Measurements from ENCODE around the gene EYA4. TPM values are rescaled to one million over a fixed set of nuclear protein-coding genes. Genes with fewer than 3 reads are reported as not detected.

Gene EYA4
- total RNA-seq, 1 experiment from 2014 or later, result not detected

- TF ChIP-seq CTCF (IDR thresholded peaks at IDR 0.05), result no peak
Measured at GRCh38 chr6:133223452-133224029, 17.6 kb upstream of the EYA4 start.

GRCh38 chr6:133225560-133225959 lies 15.6 kb upstream of the EYA4 start:
- no peak overlapping the region for H3K4me3 ChIP-seq (ENCODE audit: low read depth in 2 of 2, low read length in 2 of 2)
- ChIA-PET CTCF (no interaction called here), POLR2A (interaction anchor here (0.7 kb wide), 1 partner anchor 8 kb away, joined by 3 read pairs; no protein-coding TSS in a partner anchor)
- ATAC-seq (no peak), DNase-seq (ENCODE audit: low read depth, low spot score) (no peak)
- H3K9me3 ChIP-seq (ENCODE audit: control insufficient read depth, insufficient read depth, low read depth, low read length), result no peaks in the 10 kb centered on the region
- no peaks in the 10 kb centered on the region for H3K36me3 ChIP-seq (ENCODE audit: control insufficient read depth, insufficient read depth, low read length)
- intact Hi-C loops (cut with micrococcal nuclease; ENCODE audit: unreplicated experiment), result no loop called here
- no peak for TF ChIP-seq SIN3A (IDR thresholded peaks at IDR 0.05; ENCODE audit: borderline replicate concordance, insufficient read depth, low read depth, low read length)
- no peak for TF ChIP-seq CTCF (IDR thresholded peaks at IDR 0.05)
- no peak for TF ChIP-seq REST (IDR thresholded peaks at IDR 0.05; ENCODE audit: insufficient read depth in 1 of 2, low read depth in 2 of 2, low read length in 1 of 2)
- TF ChIP-seq TCF7L2 (IDR thresholded peaks at IDR 0.05; ENCODE audit: low read depth, low read length), result no peak
- no peak for TF ChIP-seq POLR2AphosphoS5 (IDR thresholded peaks at IDR 0.05; ENCODE audit: low read depth, low read length)
- no peaks in the 10 kb centered on the region for H3K4me1 ChIP-seq (ENCODE audit: control insufficient read depth, insufficient read depth, low read length)
- no peak overlapping the region for H3K27ac ChIP-seq (ENCODE audit: low read length)
- no peaks in the 10 kb centered on the region for H3K27me3 ChIP-seq (ENCODE audit: control insufficient read depth, insufficient read depth, low read length)
- BruUV-seq (replicated peaks), result no TSS peak
- in situ Hi-C loops (cut with HindIII; ENCODE audit: low pct_unique_long_range_greater_than_20kb, low sequenced_read_pairs), result no loop called here

More at GRCh38 chr6:133223452-133224029, 17.6 kb upstream of the EYA4 start:
- in situ Hi-C loops (cut with HindIII; ENCODE audit: low pct_unique_long_range_greater_than_20kb, low sequenced_read_pairs) (no loop called here), intact Hi-C loops (cut with micrococcal nuclease; ENCODE audit: unreplicated experiment) (no loop called here)
- no peaks in the 10 kb centered on the region for H3K27me3 ChIP-seq (ENCODE audit: control insufficient read depth, insufficient read depth, low read length)
- H3K4me3 ChIP-seq (ENCODE audit: low read depth in 2 of 2, low read length in 2 of 2), result no peak overlapping the region
- ATAC-seq (no peak), DNase-seq (ENCODE audit: low read depth, low spot score) (no peak)
- BruUV-seq (replicated peaks), result no TSS peak
- CTCF ChIA-PET, result no interaction called here
- no peaks in the 10 kb centered on the region; the same call in 1 of the 2 replicates for H3K36me3 ChIP-seq (ENCODE audit: control insufficient read depth, insufficient read depth, low read length)
- H3K4me1 ChIP-seq (ENCODE audit: control insufficient read depth, insufficient read depth, low read length), result no peaks in the 10 kb centered on the region
- POLR2A ChIA-PET, result no interaction called here
- H3K27ac ChIP-seq (ENCODE audit: low read length), result no peak overlapping the region
- no peaks in the 10 kb centered on the region for H3K9me3 ChIP-seq (ENCODE audit: control insufficient read depth, insufficient read depth, low read depth, low read length)

Measured in Panc1 (cell line).